K562 (cell line): ENCODE data around the gene MVK. TPM values are rescaled to one million over a fixed set of nuclear protein-coding genes. Genes with fewer than 3 reads are reported as not detected.
A peak's percentile ranks its signal among the peaks of the same experiment; 100 is the strongest.

Experiments used
- FOSL1 ChIP-seq: fragments of 200-800 bp; sonication (Bioruptor generic); conservative IDR thresholded peaks from 2 replicates; pipeline ENCODE4 v1.6.1; 2016; ENCODE audit warnings: missing genetic modification characterization, missing compliant biosample characterization
- HNRNPH1 ChIP-seq: fragments of 200-400 bp; formaldehyde crosslinking; optimal IDR thresholded peaks from 2 replicates; pipeline ENCODE3; 2017; ENCODE audit warnings: low read depth, mild to moderate bottlenecking, low read length, moderate library complexity
- HSF4 ChIP-seq: fragments of 250-450 bp; sonication (Bioruptor Pico); IDR thresholded peaks from 2 replicates; pipeline ENCODE4 v2.1.2; 2022; ENCODE audit warnings: mild to moderate bottlenecking, moderate library complexity, borderline replicate concordance
- ILK ChIP-seq: fragments of 450-650 bp; IDR thresholded peaks from 2 replicates; pipeline ENCODE4 v1.6.1; 2016; ENCODE audit warnings: missing genetic modification characterization, low read depth, mild to moderate bottlenecking, missing compliant biosample characterization, moderate library complexity, borderline replicate concordance
- KAT8 ChIP-seq: fragments of 450-650 bp; IDR thresholded peaks from 2 replicates; pipeline ENCODE4 v1.6.1; 2016; ENCODE audit warnings: low read depth, mild to moderate bottlenecking
- PPARD ChIP-seq: fragments of 250-450 bp; sonication (Bioruptor Pico); IDR thresholded peaks from 2 replicates; pipeline ENCODE4 v1.8.0; 2022; ENCODE audit warnings: inconsistent platforms, mild to moderate bottlenecking, moderate library complexity
- RBM39 ChIP-seq: fragments of 200-400 bp; formaldehyde crosslinking; optimal IDR thresholded peaks from 2 replicates; pipeline ENCODE3; 2018; ENCODE audit warnings: low read depth, low read length
- SMARCE1 ChIP-seq: fragments of 450-650 bp; IDR thresholded peaks from 2 replicates; pipeline ENCODE4 v1.7.1; 2016; ENCODE audit warnings: mild to moderate bottlenecking
- ZNF354B ChIP-seq: fragments of 250-450 bp; sonication (Bioruptor Pico); IDR thresholded peaks from 2 replicates; pipeline ENCODE4 v1.4.0; 2020
- ZNF76 ChIP-seq: fragments of 250-450 bp; sonication (Bioruptor Pico); IDR thresholded peaks from 2 replicates; pipeline ENCODE4 v1.4.0; 2020; ENCODE audit warnings: mild to moderate bottlenecking, moderate library complexity, borderline replicate concordance
- polyA plus RNA-seq, 8 experiments: library from polyadenylated mRNA; depleted of rRNA in 4 of 8; stranded (reverse) in 5 of 8; unstranded in 3 of 8; fragments of >200 nt; fragmentation: Nextera tagmentation in 2 of 8; fragmentation: Illumina TruSeq in 1 of 8; extraction: Ambion mirVana in 2 of 8; extraction: Trizol in 1 of 8; gene quantifications; 2 replicates each; pipeline versions ENCODE4 v1.2.1 to v1.2.3, GENCODE V29; 2011 to 2014; ENCODE audit warnings: inconsistent platforms in 1 of 8, missing spikeins in 1 of 8
- total RNA-seq, 7 experiments: library from RNA; depleted of rRNA in 6 of 7; stranded (reverse); fragments of >200 nt in 6 of 7; fragmentation: Illumina TruSeq in 2 of 7; extraction: Trizol in 2 of 7; gene quantifications; 2 replicates each; pipeline versions ENCODE4 v1.2.1 to v1.2.3, GENCODE V29; 2011 to 2021; ENCODE audit warnings: low replicate concordance in 1 of 7
- TF ChIP-seq, protein P1 (sequence below): fragments of 450-650 bp; IDR thresholded peaks from 2 replicates; pipeline ENCODE4 v1.6.1; 2016; ENCODE audit warnings: mild to moderate bottlenecking, moderate library complexity
- TF ChIP-seq, protein P2 (sequence below): fragments of 450-650 bp; IDR thresholded peaks from 2 replicates; pipeline ENCODE4 v1.7.0; 2016; ENCODE audit warnings: borderline replicate concordance

The MVK gene
- total and polyA plus RNA-seq, 9 of the 15 experiments (the other 6 are each of a cell fraction or from before 2014, with no cell fraction given), result 0.41 to 33.6 (median 18.8) TPM

DNA sequence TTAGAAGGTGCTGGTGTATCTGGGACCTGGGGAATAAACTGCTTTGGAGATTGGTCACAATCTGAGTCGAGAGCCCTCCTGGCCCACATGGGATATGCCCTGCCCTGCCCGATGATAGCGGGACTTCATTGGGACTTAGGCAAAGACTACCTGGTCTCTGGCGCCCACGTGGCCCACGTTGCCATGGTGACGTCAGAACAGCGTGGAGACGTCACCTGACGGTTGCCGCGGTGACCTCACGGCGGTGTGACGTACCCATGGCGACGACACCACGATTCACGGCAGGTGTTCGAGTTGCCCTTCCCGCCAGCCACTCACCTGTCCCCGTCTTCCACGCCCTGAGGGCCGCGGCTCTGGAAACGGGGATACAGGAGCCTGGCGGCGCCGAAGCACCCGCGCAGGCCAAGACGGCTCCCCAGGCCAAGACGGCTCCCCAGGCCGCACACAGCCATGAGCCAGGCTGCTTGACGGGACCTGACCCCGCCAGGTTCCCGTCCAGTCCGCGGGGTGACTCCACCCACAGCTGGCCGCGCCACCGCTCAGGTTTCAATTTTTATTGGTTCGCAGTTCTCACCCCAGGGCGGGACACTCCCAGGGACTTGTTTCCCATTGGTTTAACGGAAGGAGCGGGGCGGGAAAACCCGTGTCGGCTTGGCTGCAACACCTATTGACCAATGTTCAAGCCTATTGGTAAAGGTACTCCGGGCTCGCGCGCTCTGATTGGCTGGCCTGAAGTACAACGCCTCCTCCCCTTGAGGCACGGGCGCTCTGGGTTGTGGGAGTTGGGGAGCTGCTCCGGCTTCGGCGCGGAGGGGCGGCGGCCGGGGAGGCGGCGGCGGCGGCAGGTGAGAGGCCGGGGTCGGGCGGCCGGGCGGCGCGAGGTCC lies at the start of gene MVK, which contains the start of gene MMAB (continued):
- no peak for TF ChIP-seq HSF4 (CRISPR knock-in tag)
- no peak for TF ChIP-seq SMARCE1
- TF ChIP-seq RBM39, result no peak
- TF ChIP-seq ILK (tag), result no peak
- TF ChIP-seq FOSL1 (tag), result peak; percentile 77
- no peak for TF ChIP-seq ZNF354B
- TF ChIP-seq, protein P1, sequence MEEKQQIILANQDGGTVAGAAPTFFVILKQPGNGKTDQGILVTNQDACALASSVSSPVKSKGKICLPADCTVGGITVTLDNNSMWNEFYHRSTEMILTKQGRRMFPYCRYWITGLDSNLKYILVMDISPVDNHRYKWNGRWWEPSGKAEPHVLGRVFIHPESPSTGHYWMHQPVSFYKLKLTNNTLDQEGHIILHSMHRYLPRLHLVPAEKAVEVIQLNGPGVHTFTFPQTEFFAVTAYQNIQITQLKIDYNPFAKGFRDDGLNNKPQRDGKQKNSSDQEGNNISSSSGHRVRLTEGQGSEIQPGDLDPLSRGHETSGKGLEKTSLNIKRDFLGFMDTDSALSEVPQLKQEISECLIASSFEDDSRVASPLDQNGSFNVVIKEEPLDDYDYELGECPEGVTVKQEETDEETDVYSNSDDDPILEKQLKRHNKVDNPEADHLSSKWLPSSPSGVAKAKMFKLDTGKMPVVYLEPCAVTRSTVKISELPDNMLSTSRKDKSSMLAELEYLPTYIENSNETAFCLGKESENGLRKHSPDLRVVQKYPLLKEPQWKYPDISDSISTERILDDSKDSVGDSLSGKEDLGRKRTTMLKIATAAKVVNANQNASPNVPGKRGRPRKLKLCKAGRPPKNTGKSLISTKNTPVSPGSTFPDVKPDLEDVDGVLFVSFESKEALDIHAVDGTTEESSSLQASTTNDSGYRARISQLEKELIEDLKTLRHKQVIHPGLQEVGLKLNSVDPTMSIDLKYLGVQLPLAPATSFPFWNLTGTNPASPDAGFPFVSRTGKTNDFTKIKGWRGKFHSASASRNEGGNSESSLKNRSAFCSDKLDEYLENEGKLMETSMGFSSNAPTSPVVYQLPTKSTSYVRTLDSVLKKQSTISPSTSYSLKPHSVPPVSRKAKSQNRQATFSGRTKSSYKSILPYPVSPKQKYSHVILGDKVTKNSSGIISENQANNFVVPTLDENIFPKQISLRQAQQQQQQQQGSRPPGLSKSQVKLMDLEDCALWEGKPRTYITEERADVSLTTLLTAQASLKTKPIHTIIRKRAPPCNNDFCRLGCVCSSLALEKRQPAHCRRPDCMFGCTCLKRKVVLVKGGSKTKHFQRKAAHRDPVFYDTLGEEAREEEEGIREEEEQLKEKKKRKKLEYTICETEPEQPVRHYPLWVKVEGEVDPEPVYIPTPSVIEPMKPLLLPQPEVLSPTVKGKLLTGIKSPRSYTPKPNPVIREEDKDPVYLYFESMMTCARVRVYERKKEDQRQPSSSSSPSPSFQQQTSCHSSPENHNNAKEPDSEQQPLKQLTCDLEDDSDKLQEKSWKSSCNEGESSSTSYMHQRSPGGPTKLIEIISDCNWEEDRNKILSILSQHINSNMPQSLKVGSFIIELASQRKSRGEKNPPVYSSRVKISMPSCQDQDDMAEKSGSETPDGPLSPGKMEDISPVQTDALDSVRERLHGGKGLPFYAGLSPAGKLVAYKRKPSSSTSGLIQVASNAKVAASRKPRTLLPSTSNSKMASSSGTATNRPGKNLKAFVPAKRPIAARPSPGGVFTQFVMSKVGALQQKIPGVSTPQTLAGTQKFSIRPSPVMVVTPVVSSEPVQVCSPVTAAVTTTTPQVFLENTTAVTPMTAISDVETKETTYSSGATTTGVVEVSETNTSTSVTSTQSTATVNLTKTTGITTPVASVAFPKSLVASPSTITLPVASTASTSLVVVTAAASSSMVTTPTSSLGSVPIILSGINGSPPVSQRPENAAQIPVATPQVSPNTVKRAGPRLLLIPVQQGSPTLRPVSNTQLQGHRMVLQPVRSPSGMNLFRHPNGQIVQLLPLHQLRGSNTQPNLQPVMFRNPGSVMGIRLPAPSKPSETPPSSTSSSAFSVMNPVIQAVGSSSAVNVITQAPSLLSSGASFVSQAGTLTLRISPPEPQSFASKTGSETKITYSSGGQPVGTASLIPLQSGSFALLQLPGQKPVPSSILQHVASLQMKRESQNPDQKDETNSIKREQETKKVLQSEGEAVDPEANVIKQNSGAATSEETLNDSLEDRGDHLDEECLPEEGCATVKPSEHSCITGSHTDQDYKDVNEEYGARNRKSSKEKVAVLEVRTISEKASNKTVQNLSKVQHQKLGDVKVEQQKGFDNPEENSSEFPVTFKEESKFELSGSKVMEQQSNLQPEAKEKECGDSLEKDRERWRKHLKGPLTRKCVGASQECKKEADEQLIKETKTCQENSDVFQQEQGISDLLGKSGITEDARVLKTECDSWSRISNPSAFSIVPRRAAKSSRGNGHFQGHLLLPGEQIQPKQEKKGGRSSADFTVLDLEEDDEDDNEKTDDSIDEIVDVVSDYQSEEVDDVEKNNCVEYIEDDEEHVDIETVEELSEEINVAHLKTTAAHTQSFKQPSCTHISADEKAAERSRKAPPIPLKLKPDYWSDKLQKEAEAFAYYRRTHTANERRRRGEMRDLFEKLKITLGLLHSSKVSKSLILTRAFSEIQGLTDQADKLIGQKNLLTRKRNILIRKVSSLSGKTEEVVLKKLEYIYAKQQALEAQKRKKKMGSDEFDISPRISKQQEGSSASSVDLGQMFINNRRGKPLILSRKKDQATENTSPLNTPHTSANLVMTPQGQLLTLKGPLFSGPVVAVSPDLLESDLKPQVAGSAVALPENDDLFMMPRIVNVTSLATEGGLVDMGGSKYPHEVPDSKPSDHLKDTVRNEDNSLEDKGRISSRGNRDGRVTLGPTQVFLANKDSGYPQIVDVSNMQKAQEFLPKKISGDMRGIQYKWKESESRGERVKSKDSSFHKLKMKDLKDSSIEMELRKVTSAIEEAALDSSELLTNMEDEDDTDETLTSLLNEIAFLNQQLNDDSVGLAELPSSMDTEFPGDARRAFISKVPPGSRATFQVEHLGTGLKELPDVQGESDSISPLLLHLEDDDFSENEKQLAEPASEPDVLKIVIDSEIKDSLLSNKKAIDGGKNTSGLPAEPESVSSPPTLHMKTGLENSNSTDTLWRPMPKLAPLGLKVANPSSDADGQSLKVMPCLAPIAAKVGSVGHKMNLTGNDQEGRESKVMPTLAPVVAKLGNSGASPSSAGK, result peak; percentile 98
- TF ChIP-seq HNRNPH1, result no peak
- no peak for TF ChIP-seq ZNF76 (CRISPR knock-in tag)
- no peak for TF ChIP-seq KAT8
- TF ChIP-seq PPARD, result no peak
- TF ChIP-seq, protein P2, sequence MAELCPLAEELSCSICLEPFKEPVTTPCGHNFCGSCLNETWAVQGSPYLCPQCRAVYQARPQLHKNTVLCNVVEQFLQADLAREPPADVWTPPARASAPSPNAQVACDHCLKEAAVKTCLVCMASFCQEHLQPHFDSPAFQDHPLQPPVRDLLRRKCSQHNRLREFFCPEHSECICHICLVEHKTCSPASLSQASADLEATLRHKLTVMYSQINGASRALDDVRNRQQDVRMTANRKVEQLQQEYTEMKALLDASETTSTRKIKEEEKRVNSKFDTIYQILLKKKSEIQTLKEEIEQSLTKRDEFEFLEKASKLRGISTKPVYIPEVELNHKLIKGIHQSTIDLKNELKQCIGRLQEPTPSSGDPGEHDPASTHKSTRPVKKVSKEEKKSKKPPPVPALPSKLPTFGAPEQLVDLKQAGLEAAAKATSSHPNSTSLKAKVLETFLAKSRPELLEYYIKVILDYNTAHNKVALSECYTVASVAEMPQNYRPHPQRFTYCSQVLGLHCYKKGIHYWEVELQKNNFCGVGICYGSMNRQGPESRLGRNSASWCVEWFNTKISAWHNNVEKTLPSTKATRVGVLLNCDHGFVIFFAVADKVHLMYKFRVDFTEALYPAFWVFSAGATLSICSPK, result no peak
